Panc1 (cell line): ENCODE results near the gene PRPF39. TPM values are rescaled to one million over a fixed set of nuclear protein-coding genes. Genes with fewer than 3 reads are reported as not detected.

Experiments
- ATAC-seq: fragments of 200-7000 bp; cut with Tn5 transposase; 2 replicates; pipeline ENCODE4 v1.9.1; 2020; ENCODE audit warnings: mild to moderate bottlenecking, moderate library complexity
- BruUV-seq: library from RNA; stranded (reverse); fragments of 400-500 nt; replicated peaks from 2 replicates; lab custom pipeline; 2021; lab: Mats Ljungman, UMichigan
- CTCF ChIA-PET: fragments of 300-600 bp; sonication (Branson Sonifier 250); formaldehyde crosslinking; loops from one replicate; lab custom pipeline; 2022; ENCODE audit warnings: antibody characterized with exemption; lab: Charles Lee
- POLR2A ChIA-PET: fragments of 300-600 bp; sonication (Branson Sonifier 250); formaldehyde crosslinking; loops from one replicate; lab custom pipeline; 2022; ENCODE audit warnings: antibody characterized with exemption; lab: Charles Lee
- DNase-seq: peaks from one replicate; pipeline ENCODE4 v3.0.0-alpha.2; 2010; ENCODE audit warnings: low read depth, low spot score
- H3K27ac ChIP-seq: 2 replicates; pipeline ENCODE4 v1.5.1; 2011; ENCODE audit warnings: mild to moderate bottlenecking, low read length, inconsistent platforms
- H3K27me3 ChIP-seq: fragments of 200-500 bp; sonication (Bioruptor generic); 2 replicates; pipeline ENCODE4 v1.6.0; 2014; ENCODE audit warnings: low read length, inconsistent platforms; ENCODE audit not compliant: control insufficient read depth, insufficient read depth
- H3K36me3 ChIP-seq: fragments of 200-500 bp; sonication (Bioruptor generic); 2 replicates; pipeline ENCODE4 v1.5.1; 2014; ENCODE audit warnings: inconsistent platforms, mild to moderate bottlenecking, low read length, moderate library complexity; ENCODE audit not compliant: control insufficient read depth, insufficient read depth
- H3K4me1 ChIP-seq: 2 replicates; pipeline ENCODE4 v1.5.1; 2011; ENCODE audit warnings: inconsistent platforms, mild to moderate bottlenecking, low read length, moderate library complexity; ENCODE audit not compliant: control insufficient read depth, insufficient read depth
- H3K4me3 ChIP-seq, 2 experiments: 2 replicates each; pipeline ENCODE4 v1.5.1; 2011 to 2012; ENCODE audit warnings: low read depth in 2 of 2, low read length in 2 of 2, mild to moderate bottlenecking in 2 of 2, inconsistent platforms in 1 of 2, moderate library complexity in 1 of 2
- H3K9me3 ChIP-seq: fragments of 200-500 bp; sonication (Bioruptor generic); 2 replicates; pipeline ENCODE4 v1.5.1; 2014; ENCODE audit warnings: low read depth, mild to moderate bottlenecking, inconsistent platforms, low read length, moderate library complexity; ENCODE audit not compliant: control insufficient read depth, insufficient read depth
- POLR2AphosphoS5 ChIP-seq: IDR thresholded peaks from 2 replicates; pipeline ENCODE4 v1.6.1; 2012; ENCODE audit warnings: mild to moderate bottlenecking, low read depth, low read length, moderate library complexity
- SIN3A ChIP-seq: IDR thresholded peaks from 2 replicates; pipeline ENCODE4 v1.6.1; 2012; ENCODE audit warnings: low read depth, mild to moderate bottlenecking, low read length, moderate library complexity, borderline replicate concordance; ENCODE audit not compliant: insufficient read depth
- TCF7L2 ChIP-seq: IDR thresholded peaks from 2 replicates; pipeline ENCODE4 v1.6.1; 2011; ENCODE audit warnings: mild to moderate bottlenecking, low read depth, low read length, inconsistent platforms
- in situ Hi-C: cut with HindIII; loops from 2 replicates; pipeline ENCODE4 v1.10.0; 2016; ENCODE audit warnings: low sequenced_read_pairs, low pct_unique_long_range_greater_than_20kb
- intact Hi-C: fragments of 100-400 bp; cut with micrococcal nuclease; formaldehyde crosslinking; loops from one replicate; pipeline ENCODE4 v1.10.0; 2022; ENCODE audit not compliant: unreplicated experiment
- total RNA-seq: library from RNA; stranded (reverse); gene quantifications from one replicate; pipeline ENCODE4 v1.2.1, GENCODE V29; 2021; ENCODE audit not compliant: unreplicated experiment
- TF ChIP-seq, protein P1 (sequence below): fragments of 450-650 bp; IDR thresholded peaks from 2 replicates; pipeline ENCODE4 v1.5.1; 2017; ENCODE audit warnings: mild to moderate bottlenecking
- TF ChIP-seq, protein P2 (sequence below), 2 experiments: IDR thresholded peaks; 2 replicates each; pipeline ENCODE4 v1.6.1; 2011 to 2012; ENCODE audit warnings: low read depth in 2 of 2, control low read depth in 1 of 2, low read length in 1 of 2, mild to moderate bottlenecking in 1 of 2, moderate library complexity in 1 of 2; ENCODE audit not compliant: insufficient read depth in 1 of 2

PRPF39 gene
- total RNA-seq, 1 experiment from 2014 or later, result 30.7 TPM

DNA sequence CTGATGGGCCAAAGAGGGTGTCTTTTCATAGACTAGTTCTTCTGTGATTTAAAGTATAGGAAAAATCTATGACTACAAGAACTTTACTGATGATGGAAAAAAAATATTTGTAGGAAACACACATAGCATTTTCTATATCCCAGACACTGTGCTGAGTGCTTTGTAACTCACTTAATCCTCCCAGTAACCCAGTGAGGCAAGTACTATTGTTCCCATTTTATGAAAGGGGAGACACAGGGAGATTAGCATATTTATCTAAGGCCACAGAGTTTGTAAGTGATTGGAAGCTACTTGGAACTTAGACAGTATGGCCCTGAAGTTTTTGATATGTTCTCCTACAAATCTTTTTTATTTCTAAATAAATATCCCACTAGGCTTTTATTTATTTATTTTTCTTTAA, 19.9 kb downstream of the PRPF39 start:
- H3K27me3 ChIP-seq, result no peaks in the 10 kb centered on the region
- no peak for ATAC-seq
- intact Hi-C loops (no loop called here), in situ Hi-C loops (no loop called here)
- TF ChIP-seq TCF7L2 (no peak), SIN3A (no peak), POLR2AphosphoS5 (no peak)
- TF ChIP-seq, protein P1, sequence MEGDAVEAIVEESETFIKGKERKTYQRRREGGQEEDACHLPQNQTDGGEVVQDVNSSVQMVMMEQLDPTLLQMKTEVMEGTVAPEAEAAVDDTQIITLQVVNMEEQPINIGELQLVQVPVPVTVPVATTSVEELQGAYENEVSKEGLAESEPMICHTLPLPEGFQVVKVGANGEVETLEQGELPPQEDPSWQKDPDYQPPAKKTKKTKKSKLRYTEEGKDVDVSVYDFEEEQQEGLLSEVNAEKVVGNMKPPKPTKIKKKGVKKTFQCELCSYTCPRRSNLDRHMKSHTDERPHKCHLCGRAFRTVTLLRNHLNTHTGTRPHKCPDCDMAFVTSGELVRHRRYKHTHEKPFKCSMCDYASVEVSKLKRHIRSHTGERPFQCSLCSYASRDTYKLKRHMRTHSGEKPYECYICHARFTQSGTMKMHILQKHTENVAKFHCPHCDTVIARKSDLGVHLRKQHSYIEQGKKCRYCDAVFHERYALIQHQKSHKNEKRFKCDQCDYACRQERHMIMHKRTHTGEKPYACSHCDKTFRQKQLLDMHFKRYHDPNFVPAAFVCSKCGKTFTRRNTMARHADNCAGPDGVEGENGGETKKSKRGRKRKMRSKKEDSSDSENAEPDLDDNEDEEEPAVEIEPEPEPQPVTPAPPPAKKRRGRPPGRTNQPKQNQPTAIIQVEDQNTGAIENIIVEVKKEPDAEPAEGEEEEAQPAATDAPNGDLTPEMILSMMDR, result no peak
- TF ChIP-seq, protein P2, sequence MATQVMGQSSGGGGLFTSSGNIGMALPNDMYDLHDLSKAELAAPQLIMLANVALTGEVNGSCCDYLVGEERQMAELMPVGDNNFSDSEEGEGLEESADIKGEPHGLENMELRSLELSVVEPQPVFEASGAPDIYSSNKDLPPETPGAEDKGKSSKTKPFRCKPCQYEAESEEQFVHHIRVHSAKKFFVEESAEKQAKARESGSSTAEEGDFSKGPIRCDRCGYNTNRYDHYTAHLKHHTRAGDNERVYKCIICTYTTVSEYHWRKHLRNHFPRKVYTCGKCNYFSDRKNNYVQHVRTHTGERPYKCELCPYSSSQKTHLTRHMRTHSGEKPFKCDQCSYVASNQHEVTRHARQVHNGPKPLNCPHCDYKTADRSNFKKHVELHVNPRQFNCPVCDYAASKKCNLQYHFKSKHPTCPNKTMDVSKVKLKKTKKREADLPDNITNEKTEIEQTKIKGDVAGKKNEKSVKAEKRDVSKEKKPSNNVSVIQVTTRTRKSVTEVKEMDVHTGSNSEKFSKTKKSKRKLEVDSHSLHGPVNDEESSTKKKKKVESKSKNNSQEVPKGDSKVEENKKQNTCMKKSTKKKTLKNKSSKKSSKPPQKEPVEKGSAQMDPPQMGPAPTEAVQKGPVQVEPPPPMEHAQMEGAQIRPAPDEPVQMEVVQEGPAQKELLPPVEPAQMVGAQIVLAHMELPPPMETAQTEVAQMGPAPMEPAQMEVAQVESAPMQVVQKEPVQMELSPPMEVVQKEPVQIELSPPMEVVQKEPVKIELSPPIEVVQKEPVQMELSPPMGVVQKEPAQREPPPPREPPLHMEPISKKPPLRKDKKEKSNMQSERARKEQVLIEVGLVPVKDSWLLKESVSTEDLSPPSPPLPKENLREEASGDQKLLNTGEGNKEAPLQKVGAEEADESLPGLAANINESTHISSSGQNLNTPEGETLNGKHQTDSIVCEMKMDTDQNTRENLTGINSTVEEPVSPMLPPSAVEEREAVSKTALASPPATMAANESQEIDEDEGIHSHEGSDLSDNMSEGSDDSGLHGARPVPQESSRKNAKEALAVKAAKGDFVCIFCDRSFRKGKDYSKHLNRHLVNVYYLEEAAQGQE (IDR thresholded peaks at IDR 0.05; ENCODE audit: insufficient read depth in 1 of 2, low read depth in 2 of 2, low read length in 1 of 2), result no peak
- no TSS peak for BruUV-seq
- CTCF ChIA-PET, result no interaction called here
- peaks cover 27% of the 10 kb centered on the region; the same call in 1 of the 2 replicates for H3K36me3 ChIP-seq
- no peak for DNase-seq
- H3K4me3 ChIP-seq, result no peak overlapping the region
- H3K9me3 ChIP-seq, result no peaks in the 10 kb centered on the region
- POLR2A ChIA-PET, result no interaction called here
- H3K27ac ChIP-seq, result no peak overlapping the region
- H3K4me1 ChIP-seq, result no peaks in the 10 kb centered on the region

DNA sequence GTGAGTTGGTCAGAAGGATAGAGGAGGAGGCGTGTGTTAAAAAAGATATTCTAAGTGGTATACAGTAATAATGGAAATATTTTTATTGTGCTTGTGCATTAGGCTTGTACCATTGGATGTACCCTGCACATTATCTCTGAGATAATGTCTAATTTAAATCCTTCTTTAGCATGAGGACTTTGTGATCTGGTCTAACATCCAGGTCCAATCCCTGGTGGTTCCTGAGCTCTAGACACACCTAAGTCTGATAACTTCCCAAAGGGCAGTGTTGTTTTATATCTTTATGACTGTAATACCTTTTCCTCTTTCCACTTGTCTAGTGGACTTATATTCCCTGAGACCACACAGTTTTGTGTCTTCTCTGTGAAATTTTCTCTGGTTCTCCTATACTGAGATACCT, 20.6 kb downstream of the PRPF39 start:
- CTCF ChIA-PET, result no interaction called here
- ATAC-seq (no peak), DNase-seq (no peak)
- TF ChIP-seq, protein P1, result no peak
- TF ChIP-seq POLR2AphosphoS5 (no peak), TCF7L2 (no peak), SIN3A (no peak)
- TF ChIP-seq, protein P2 (IDR thresholded peaks at IDR 0.05; ENCODE audit: insufficient read depth in 1 of 2, low read depth in 2 of 2, low read length in 1 of 2), result no peak
- BruUV-seq, result no TSS peak
- Histone ChIP-seq H3K9me3 (no peaks in the 10 kb centered on the region), H3K4me1 (no peaks in the 10 kb centered on the region), H3K36me3 (peaks cover 34% of the 10 kb centered on the region; the same call in 1 of the 2 replicates), H3K27me3 (no peaks in the 10 kb centered on the region), H3K4me3 (no peak overlapping the region), H3K27ac (no peak overlapping the region)
- POLR2A ChIA-PET, result no interaction called here
- in situ Hi-C loops, result no loop called here
- intact Hi-C loops, result no loop called here
